ENCODE results near the gene ITGA1.

The ITGA1 gene

DNA sequence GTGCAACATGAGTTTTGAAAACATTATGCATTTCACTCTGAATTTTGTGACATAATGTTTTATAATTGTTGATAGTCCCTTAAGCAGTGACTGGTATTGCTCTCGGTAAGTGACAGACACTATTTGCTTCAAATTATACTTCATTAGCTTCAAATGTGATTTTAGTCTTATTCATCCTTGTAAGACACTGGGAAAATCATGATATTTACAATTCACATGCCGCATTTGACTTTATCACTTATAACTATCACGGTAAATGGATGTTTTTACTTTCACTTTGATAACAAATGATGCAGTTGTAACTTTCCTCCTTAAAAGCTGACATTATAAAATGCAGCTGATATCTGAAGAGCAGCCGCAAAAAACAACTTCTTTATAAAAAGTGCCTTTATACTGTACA, 157.3 kb downstream of the ITGA1 start:
- no peak for DNase-seq (ENCODE audit: low read depth)
- peak overlapping the region; percentile 48 for H3K4me3 ChIP-seq (replicated peaks; ENCODE audit: low read depth, low read length)
- TF ChIP-seq, protein P1, sequence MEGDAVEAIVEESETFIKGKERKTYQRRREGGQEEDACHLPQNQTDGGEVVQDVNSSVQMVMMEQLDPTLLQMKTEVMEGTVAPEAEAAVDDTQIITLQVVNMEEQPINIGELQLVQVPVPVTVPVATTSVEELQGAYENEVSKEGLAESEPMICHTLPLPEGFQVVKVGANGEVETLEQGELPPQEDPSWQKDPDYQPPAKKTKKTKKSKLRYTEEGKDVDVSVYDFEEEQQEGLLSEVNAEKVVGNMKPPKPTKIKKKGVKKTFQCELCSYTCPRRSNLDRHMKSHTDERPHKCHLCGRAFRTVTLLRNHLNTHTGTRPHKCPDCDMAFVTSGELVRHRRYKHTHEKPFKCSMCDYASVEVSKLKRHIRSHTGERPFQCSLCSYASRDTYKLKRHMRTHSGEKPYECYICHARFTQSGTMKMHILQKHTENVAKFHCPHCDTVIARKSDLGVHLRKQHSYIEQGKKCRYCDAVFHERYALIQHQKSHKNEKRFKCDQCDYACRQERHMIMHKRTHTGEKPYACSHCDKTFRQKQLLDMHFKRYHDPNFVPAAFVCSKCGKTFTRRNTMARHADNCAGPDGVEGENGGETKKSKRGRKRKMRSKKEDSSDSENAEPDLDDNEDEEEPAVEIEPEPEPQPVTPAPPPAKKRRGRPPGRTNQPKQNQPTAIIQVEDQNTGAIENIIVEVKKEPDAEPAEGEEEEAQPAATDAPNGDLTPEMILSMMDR (IDR thresholded peaks at IDR 0.05; ENCODE audit: low read length, missing control alignments) = no peak

DNA sequence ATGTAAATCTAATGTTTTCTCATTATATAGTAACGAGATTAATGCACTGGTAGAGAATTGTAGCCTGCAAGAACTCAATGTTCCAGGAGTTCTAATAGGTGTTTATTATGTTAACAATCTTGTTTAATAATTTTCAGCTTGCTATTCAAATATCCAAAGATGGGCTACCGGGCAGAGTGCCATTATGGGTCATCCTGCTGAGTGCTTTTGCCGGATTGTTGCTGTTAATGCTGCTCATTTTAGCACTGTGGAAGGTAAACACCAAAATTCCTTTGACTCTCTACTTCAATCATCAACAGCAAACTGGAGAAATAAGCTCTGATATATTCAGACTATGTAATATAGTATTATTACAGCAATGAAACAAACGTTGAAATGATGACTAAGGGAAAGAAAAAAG, 159.5 kb downstream of the ITGA1 start:
- TF ChIP-seq, protein P1 (IDR thresholded peaks at IDR 0.05; ENCODE audit: low read length, missing control alignments) = no peak
- no peak overlapping the region for H3K4me3 ChIP-seq (replicated peaks; ENCODE audit: low read depth, low read length)
- no peak for DNase-seq (ENCODE audit: low read depth)

DNA sequence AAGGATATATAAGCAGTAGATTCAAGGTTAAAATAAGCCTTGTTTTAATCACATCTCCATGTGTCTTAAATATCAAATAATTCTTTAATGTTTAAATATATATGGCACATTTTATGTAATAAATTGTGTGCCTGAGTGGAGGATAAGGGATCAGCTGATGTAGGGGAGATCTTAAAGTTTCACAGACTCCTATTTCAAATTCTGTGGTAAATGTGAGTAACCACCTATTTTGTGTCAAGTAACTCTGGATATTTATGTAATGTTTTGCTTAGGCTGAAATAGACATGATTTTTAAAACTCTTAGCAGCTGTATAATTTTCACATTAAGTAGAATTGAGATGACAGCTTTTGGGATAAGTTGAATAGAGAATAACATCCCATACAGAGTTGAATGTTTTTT, 160.1 kb downstream of the ITGA1 start:
- peak; percentile 28 for DNase-seq (ENCODE audit: low read depth)

DNA sequence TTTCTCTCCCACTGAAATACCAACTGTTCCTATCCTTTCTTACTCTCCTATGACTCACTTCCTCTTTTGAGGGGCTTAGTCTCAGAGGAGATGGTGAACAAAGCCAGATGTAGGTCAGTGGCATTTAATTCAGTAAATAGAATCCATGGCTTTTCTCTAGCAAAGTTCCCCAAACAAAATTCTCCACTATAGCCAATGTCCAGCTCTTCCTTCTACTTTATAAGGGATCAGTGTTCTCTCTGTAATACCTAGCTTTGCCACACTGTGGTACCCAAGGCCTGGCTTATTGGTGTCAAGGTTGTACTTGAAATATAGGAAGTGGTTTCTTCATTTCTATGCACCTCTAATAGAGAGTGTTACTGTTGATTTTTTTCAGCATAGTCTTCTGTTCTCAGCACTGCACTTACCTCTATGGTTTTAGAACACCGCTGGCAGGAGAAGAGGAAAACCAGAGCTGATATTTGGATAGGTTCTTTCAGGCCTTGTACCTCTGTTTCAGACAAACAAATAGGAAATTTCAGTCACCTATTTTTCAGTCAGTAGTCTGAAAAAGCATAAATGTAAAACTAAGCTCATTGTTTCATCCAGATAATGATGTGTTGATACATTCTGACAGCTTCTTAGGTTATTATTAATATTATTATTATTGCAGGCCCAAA, 160.8 kb downstream of the ITGA1 start:
- DNase-seq (ENCODE audit: low read depth) = peak; percentile 94
- H3K4me3 ChIP-seq (replicated peaks; ENCODE audit: low read depth, low read length) = no peak overlapping the region
- TF ChIP-seq, protein P1 (IDR thresholded peaks at IDR 0.05; ENCODE audit: low read length, missing control alignments) = peak; percentile 80

More for the DNA sequence above, 160.1 kb downstream of the ITGA1 start:
- TF ChIP-seq, protein P1 (IDR thresholded peaks at IDR 0.05; ENCODE audit: low read length, missing control alignments) = no peak
- H3K4me3 ChIP-seq (replicated peaks; ENCODE audit: low read depth, low read length) = no peak overlapping the region

DNA sequence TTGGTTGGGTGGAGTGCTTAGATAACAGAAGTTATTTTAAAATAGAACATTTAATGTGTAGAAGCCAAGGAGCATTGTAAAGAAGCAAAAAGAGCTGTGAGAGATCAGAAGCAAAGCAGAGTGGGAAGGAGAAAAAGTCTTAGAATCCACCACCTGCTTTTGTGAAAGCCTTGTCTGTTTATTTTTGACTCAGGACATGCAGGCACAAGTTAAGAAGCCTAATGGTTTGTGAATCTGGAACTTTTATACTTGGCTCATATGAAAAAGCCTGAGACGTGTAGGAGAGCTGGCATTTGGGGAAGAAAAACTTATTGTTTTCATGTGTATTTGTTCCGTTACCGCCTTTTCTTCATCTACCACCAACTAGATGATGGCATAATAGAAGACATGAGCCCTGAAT, 163.0 kb downstream of the ITGA1 start:
- H3K4me3 ChIP-seq (replicated peaks; ENCODE audit: low read depth, low read length) = no peak overlapping the region
- TF ChIP-seq, protein P1 (IDR thresholded peaks at IDR 0.05; ENCODE audit: low read length, missing control alignments) = no peak
- no peak for DNase-seq (ENCODE audit: low read depth)

DNA sequence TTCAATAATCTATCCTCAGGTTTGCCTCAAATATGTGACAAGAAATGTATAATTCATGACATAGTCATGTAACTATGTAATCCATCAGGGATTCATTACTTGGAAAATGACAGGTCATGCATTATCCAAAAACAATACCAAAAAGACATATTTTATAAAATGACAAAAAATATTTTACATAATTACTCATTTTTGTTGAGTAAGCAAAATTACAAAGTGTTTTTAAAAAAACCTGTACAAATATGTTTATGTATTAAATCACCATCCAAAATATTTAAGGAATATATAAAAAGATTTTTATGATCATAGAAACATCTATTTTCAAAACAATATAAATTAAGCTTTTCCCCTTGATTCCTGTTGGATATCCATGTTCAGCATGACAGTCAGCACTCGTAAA, 164.8 kb downstream of the ITGA1 start:
- no peak overlapping the region for H3K4me3 ChIP-seq (replicated peaks; ENCODE audit: low read depth, low read length)
- DNase-seq (ENCODE audit: low read depth) = no peak
- TF ChIP-seq, protein P1 (IDR thresholded peaks at IDR 0.05; ENCODE audit: low read length, missing control alignments) = no peak

DNA sequence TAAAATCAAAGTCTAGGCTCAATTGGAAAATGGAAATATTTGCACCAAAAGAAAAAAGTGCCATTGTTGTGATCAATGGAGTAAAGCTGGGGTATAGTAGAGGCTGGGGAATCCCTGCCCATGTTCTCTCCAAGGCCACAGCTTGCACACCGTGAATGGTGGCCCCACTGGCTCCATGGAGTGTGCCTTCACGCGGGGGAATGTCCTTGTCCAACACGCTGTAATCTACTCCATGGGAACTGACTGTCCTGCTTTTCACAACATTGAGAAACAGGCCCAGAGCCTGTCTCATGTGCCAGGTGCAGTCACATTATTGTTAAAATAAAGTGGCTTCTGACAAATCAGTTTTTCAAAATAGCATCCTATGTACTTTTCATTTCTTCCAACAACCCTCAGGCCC, 168.3 kb downstream of the ITGA1 start:
- TF ChIP-seq, protein P1 (IDR thresholded peaks at IDR 0.05; ENCODE audit: low read length, missing control alignments) = no peak
- no peak overlapping the region for H3K4me3 ChIP-seq (replicated peaks; ENCODE audit: low read depth, low read length)
- no peak for DNase-seq (ENCODE audit: low read depth)
